Suppressor macrophage (primary cell): Measurements from ENCODE around the gene AP1S2.

Experiments used
- DNase-seq, 4 experiments: peaks; one replicate each; pipeline ENCODE4 v3.0.0-alpha.2; 2020 to 2022

The AP1S2 gene

GRCh38 chrX:15804563-15804962, 50.0 kb downstream of the AP1S2 start:
- DNase-seq: peak in 3 of 4 experiments; percentile 11 to 84 (median 83)

GRCh38 chrX:15797707-15798106, 56.9 kb downstream of the AP1S2 start:
- DNase-seq: no peak

- peak in 3 of 4 experiments; percentile 45 to 65 (median 60) for DNase-seq
These were observed 63.8 kb downstream of the AP1S2 start for GRCh38 chrX:15790769-15791290.

GRCh38 chrX:15789979-15790768, 64.4 kb downstream of the AP1S2 start, which contains the start of gene ZRSR2:
Gene ZRSR2, plus strand, starts transcription at chrX:15790484. Its CDS starts 12 bp downstream, at chrX:15790496.
- peak; percentile 71 to 88 (median 78) for DNase-seq

- peak; percentile 39 to 70 (median 55) for DNase-seq
These were observed 67.7 kb downstream of the AP1S2 start for GRCh38 chrX:15786915-15787314.

- peak in 1 of 4 experiments; percentile 5 for DNase-seq
These were observed 69.3 kb downstream of the AP1S2 start for GRCh38 chrX:15785176-15785750.

- peak; percentile 4 to 29 (median 21) for DNase-seq
These were observed 72.5 kb downstream of the AP1S2 start for GRCh38 chrX:15781961-15782699.
